CD4-positive, alpha-beta T cell treated with Interleukin-4 for 4 hours (primary cell): ENCODE data around the gene ATP6V1C2.

Source experiments
- DNase-seq: peaks from one replicate; pipeline ENCODE4 v3.0.0-alpha.2; 2020

ATP6V1C2 gene

DNA sequence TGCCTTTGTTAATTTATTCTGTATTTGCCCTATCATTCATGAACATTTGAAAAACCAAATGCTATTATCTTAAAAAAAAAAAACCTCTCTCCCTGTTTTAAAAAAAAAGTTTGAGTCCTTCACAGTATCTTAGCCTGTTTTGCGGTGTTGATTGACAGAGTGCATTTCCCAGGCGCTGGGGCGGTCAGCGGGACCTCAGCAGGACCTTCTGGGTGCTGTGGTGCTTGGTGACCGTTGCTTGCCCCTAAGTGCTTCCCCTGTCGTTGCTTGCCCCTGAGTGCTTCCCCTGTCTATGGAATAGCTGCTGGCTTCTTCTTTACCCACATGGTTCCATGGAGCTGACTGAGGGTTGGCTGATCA lies 12.1 kb downstream of the ATP6V1C2 start:
- no peak for DNase-seq

DNA sequence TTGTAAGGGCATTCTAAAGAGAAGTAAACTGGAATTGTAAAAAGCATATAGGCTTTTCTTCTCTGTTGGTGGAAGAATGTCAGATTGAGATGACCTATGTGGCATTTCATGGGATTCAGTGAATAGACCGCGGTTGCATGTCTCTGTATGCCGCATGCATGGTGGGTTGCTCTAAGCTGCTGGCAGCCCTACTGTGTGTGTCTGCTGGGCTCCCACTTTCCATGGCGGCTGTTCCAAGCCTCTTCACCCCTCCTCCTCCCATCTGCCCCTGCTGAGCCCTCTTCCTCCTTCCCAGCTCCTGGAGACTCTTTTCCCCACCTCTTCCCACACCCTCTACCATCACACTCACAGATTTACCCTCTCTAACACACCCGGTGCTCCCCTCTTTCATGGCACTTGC lies 12.6 kb downstream of the ATP6V1C2 start:
- no peak for DNase-seq

- DNase-seq = no peak
Observed at GRCh38 chr2:10738192-10738591, 16.8 kb downstream of the ATP6V1C2 start.

- DNase-seq = no peak
Observed at GRCh38 chr2:10740226-10740625, 18.8 kb downstream of the ATP6V1C2 start.

DNA sequence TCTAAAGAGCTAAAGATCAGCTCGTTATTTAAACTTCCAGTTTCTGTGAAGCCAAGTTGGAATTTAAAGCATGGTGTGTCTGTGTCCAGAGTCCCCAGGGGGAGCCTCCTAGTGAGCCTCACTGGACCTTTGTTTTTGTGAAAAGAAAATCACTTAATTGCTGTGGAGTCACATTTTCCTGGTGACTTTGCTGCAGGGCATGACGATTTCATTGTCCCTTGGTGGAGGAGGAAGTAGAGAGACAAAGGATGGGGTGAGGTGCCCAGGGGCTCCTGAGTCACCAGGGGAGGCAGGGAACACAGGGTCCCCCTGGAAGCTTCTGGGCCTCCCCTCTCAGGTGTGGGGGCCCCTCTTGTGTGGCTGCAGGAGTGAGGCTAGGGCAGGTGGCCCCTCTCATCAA lies 19.7 kb downstream of the ATP6V1C2 start:
- DNase-seq = no peak

DNA sequence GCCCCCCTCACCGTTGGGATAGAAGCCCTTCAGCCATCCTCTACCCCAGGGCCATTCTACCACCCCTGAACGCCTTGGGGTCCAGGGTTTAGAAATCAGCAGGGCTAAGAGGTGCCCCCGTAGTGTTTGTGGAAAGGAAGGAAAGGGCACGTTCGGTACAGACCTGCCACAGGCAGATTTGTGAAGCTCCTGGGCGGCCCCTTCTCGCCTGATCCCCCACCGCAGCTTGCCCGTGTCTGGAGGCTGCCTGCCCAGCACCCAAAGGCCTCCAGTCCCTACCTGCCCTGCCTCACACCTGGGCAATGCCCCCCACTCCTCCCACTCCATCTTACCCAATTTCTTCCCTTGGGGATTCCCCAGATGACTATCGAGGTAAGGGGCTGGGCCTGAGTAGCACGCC lies 21.2 kb downstream of the ATP6V1C2 start:
- DNase-seq = no peak

DNA sequence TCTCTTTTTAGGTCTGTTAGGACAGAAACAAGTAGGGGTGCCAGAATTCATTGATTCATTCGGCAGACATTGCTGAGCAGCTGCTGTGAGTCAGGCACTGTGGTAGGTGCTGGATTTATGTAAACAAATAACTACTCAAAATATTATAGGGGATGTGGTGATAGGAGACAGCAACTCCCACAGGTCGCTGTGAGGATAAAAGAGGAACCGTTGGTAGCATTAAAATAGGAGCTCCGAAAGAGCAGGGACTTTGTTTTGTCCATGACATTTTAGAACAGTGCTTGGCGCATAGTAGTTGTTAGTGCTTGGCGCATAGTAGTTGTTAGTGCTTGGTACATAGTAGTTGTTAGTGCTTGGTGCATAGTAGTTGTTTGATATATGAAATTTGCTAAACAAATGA lies 29.2 kb downstream of the ATP6V1C2 start:
- DNase-seq = no peak

DNA sequence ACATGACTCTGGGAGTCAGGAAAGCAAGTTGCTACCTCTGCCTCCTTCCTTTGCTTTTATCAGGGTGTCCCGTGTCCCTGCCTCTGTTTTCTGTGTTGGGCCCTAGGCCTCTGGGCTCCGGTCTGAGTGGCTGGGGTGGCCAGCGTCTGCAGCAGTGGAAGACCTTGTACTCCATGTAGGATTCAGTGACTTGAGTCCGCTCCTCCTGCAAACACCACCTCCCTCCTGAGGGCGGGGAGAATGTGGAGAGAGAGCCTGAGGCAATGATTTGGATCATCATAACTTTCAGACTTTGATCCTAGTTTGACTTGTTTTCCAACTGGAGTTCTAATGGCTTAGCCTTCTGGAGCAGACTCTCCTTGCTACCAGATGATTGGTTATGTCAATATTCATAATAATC lies 30.8 kb downstream of the ATP6V1C2 start:
- DNase-seq = no peak

DNA sequence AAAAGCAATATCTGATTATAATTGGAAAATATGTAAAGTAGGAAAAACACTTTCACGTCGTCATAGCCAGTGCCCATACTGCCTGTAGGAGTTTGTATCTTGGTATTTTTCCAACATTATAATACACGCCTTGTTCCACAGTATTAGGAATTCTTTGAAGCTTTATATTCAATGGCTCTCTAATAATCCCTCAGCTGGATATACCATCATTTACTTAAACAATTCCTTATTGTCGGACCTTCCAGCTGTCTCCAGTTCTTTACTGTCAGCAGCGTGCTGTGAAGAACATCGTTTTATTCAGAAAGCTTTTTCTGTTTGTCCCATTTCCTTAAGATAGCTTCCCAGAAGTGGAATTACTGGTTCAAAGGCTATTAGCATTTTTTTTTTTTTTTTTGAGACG lies 31.7 kb downstream of the ATP6V1C2 start:
- DNase-seq = no peak

GRCh38 chr2:10753876-10754275 lies 32.4 kb downstream of the ATP6V1C2 start:
- no peak for DNase-seq

- no peak for DNase-seq
Observed at GRCh38 chr2:10755621-10756020, 34.2 kb downstream of the ATP6V1C2 start.

DNA sequence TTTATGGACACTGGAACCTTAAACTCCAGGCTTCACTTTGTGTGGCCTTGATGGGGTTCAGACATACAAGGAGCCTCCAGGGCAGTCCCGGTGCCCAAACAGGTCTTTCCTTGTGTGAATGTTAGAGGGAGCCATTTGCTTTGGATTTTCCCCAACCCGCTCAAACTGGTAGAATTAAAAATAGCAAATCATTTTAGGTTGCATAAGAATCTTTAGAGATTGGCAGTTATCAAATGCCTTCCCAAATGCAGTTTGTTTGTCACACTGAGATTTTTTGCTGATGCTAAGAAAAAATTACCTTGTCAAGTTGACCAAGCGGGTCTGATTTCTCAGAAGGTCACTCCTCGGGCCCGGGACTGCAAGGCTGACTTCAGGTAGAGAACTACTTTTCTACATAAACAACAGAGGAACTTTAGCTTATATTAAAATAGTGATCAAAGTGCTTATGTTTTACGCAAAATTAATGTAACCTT lies 36.4 kb downstream of the ATP6V1C2 start:
- no peak for DNase-seq

GRCh38 chr2:10759151-10759714 lies 37.8 kb downstream of the ATP6V1C2 start:
- DNase-seq = no peak

DNA sequence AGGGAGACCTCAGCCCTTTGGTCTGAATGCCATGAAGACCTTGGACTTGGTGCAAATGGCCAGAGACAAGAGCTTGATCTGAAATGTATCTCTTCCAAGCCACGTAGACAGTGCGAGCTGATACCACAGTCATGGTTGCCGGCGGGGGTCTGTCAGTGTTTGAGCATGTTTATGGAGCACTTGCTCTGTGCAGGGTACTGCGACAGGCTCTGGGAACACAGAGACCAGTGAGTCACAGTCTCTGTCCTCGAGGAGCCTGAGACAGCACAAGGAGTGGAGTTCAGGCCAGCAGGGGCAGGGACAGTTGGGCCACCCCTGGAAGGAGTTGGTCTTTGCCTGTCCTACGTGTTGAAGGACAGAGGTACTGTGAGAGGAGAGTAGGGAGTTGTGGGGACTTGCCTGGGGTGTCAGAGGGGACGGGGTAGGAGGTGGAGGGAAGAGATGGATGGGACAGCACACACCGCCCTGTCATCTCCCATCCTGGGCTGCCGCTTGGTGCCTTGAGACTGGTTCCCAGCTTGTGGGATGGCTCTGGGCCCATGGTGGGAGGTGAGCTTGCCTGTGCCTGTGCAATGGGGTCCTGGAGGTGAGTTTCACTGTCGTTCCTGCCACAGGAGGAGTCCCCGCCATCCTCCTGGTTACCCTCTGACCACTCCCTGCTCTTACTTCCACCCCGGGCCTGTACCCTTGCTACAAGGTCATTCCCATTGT lies 39.5 kb downstream of the ATP6V1C2 start:
- DNase-seq = no peak

DNA sequence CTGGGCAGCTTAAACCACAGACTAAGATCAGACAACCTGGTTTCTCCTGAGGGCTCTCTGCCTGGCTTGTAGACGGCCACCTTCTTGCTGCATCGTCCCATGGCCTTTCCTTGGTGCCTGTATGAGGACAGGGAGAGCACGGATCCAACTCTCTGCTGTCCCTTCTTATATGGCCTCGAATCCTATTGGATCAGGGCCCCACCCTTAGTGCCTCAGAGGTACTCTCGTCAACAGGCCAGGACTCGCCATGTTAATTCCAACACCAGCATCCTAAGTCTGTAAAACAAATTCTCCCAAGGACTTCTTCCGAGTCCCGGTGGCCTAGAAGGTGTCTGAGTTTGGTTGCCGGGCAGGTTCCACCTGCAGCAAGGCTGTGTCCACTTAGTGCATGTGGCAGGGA lies 40.2 kb downstream of the ATP6V1C2 start:
- DNase-seq = no peak

DNA sequence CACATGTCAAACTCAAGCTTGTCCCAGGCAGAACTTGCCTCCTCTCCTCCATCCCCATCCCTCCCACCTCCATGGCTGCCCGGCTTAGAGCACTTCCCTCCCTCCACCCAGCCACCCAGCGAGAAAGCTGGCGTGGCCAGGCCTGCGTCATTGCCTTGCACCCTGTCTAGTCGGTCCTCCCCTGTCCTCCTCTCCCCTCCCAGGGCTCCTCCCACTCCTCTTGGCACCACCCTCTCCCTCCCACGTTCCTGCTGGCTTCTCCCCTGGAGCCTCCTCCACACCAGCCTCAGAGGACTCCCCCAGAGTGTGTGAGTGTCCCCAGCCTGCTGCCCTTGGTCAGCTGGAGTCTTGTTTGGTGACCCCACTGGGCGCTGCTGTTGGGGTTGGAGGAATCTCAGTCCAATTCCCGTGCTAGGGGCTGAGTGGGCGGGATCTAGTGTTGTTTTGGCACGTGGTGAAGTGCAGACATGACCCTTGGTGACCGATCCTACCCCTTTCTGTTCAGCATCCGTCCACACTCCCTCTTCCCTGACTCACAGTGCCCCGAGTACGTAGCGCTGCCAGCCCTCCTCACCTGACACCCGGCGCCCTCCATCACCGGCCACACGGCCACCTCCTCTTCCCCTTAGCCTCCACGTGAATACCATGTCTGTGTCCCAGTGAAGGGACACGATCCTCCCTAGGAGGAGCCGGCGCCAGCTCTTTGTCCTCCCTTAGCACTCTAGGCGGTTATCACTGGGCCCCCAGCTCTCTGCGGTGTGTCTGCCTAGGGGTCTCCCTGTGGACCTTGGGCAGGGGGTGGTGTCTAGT lies 41.4 kb downstream of the ATP6V1C2 start:
- no peak for DNase-seq

GRCh38 chr2:10763461-10763800 lies 42.0 kb downstream of the ATP6V1C2 start:
- no peak for DNase-seq

- DNase-seq = no peak
Observed at GRCh38 chr2:10764096-10764785, 42.8 kb downstream of the ATP6V1C2 start.

DNA sequence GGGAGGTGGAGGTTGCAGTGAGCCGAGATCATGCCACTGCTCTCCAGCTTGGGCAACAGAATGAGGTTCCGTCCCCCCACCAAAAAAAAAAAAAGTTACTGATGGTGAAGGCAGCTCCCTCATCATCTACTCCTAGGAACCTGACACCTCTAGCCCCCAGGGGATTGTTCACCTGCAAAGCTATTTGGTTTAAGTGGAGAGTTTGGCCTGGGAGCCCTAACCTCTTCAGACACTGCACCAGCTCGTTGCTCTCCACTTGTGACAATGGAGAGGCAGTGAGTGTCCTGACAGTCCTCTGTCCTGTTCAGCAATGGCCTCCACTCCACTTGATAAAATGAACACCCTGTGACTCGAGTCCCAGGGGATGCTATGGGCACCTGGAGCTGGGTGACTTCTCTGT lies 43.5 kb downstream of the ATP6V1C2 start:
- no peak for DNase-seq

- DNase-seq = no peak
Observed at GRCh38 chr2:10765461-10765860, 44.0 kb downstream of the ATP6V1C2 start.

DNA sequence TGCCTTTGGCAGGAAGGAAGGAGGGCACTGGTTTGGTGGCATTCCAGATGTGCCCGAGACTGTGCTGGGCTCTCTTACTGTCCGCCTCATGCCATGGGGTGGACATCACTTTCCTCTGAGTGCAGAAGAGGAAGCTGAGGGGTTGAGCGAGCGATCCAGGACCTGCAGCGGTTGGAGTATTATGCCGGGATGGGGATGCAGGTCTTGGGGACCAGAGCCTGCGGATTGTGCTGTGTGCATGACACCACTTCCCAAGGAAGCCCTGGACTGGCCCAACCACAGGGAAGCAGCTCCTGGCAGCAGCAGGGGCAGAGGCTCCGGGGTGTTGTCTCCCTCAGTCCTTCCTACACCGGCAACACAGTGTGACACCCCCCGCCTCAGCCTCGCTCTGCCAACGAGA lies 44.5 kb downstream of the ATP6V1C2 start:
- no peak for DNase-seq

GRCh38 chr2:10768063-10768507 lies 46.7 kb downstream of the ATP6V1C2 start:
- DNase-seq = no peak

GRCh38 chr2:10770956-10771750 lies 49.7 kb downstream of the ATP6V1C2 start:
- no peak for DNase-seq
